Muscle of arm (tissue), 12 donors: Measurements from ENCODE around the gene C19orf47. TPM values are rescaled to one million over a fixed set of nuclear protein-coding genes. Genes with fewer than 3 reads are reported as not detected.
"Not testable (repeated sequence)": the region's sequence is repeated elsewhere in the genome, so short reads cannot be mapped to it uniquely, and the experiment has no call there.

Experiments used
- DNase-seq: peaks from one replicate; pipeline ENCODE4 v3.0.0-alpha.2; 2013
- polyA plus RNA-seq, 12 donors: library from polyadenylated mRNA; unstranded; fragments of 120-200 nt; gene quantifications; one replicate each; pipeline ENCODE4 v1.2.1, GENCODE V29; 2013; ENCODE audit not compliant: insufficient read length in 12 of 12

Gene C19orf47
- polyA plus RNA-seq, 12 donors, result 26.4 to 99.1 (median 57.1) TPM; not detected in 1

GRCh38 chr19:40379446-40380198 is 31.4 kb upstream of the C19orf47 start:
- no peak for DNase-seq

- DNase-seq, result no peak
These were observed 30.3 kb upstream of the C19orf47 start for GRCh38 chr19:40378509-40378908.

GRCh38 chr19:40377876-40378385 is 29.7 kb upstream of the C19orf47 start:
- no peak for DNase-seq

DNA sequence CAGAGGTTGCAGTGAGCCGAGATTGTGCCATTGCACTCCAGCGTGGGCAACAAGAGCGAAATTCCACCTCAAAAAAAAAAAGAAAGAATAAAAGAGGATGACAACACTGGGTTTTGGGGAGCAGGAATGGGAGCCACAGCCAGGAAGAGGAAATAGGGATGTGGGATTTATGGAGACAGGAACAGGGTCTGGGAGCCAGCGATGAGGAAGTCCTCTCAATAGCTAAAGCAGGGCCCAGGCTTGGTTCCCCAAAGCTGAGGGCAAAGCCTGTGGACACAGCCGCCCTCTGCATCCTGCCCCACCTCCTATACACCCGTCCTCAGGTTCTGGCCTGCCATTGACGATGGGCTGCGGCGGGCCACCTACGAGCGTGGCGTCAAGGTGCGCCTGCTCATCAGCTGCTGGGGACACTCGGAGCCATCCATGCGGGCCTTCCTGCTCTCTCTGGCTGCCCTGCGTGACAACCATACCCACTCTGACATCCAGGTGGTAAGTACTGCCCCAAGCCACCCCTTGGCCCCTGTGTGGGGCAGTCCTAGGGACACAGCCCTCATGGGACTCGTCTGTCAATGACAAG is 28.2 kb upstream of the C19orf47 start:
- DNase-seq, result no peak

DNA sequence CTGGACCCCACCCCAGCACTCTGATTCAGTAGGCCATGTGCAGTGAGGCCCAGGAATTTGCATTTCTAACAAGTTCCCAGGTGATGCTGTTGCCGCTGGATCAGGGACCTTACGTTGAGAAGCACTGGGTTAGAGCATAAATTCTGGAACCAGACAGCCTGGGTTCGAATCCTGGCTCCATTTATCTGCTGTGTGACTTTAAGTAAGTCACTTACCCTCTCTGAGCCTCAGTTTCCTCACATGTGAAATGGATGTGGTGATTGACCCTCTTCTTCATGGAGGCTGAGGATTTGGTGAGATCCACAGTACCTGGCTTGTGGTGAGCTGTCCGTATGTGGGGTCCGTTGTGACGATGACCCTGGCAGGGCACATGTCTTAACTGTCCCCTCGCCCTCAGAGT is 25.9 kb upstream of the C19orf47 start:
- DNase-seq, result no peak

DNA sequence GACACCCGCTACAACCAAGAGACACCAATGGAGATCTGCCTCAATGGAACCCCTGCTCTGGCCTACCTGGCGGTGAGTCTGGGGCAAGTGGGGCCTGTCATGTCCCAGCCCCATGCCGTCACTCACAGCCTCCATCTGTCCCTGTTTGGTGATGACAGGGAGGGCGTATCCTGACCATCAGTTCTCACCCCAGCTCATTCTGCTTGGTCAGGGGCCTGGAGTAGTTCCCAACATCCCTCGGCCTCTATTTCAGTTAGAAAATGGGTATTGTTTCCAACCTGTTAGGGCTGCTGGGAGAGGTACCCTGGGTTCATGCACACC is 23.6 kb upstream of the C19orf47 start:
- no peak for DNase-seq

DNA sequence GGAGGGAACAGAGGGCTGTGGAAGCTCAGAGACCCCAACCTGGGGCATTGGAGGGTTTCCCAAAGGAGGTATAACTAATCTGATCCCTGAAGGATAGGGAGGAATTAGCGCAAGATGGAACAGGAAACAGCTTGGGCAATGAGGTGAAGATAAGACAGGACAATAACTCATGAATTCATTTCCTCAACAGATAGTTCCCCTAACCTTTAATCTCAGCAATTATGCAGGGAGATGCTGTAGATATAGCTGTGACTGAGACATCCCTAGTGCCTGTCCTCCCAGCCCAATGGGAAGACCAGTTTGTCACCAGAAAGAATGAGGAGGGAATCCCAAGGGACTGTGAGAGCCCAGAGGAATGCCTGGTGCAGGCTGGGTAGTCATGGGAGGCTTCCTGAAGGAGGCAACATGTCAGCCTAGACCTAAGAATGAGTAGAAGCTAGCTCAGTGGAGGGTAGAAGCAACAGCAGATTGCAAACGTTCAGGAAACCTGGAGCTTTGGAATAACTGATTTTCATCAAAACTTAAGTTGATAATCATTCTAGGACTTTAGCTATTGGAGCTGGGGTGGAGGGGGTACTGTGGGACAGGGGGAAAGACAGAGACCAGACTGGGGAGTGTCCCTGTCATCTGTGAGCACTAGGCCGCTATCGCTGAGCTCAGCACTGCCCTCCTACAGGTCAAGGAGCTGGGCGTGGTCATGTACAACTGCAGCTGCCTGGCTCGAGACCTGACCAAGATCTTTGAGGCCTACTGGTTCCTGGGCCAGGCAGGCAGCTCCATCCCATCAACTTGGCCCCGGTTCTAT is 23.0 kb upstream of the C19orf47 start:
- no peak for DNase-seq

DNA sequence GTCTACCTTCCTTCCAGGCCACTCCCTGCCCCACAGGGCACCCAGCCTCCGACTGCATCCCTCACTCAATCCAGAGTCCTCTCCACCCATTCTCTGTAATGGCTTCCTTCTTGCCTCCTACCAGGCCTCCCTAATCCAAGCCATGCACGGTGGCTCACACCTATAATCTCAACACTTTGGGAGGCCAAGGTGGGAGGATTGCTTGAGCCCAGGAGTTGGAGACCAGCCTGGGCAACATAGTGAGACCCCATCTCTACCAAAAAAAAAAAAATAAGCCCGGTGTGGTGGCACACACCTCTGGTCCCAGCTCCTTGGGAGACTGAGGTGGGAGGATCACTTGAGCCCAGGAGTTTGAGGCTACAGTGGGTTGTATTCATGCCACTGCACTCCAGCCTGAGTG is 22.1 kb upstream of the C19orf47 start:
- not testable (repeated sequence) for DNase-seq

DNA sequence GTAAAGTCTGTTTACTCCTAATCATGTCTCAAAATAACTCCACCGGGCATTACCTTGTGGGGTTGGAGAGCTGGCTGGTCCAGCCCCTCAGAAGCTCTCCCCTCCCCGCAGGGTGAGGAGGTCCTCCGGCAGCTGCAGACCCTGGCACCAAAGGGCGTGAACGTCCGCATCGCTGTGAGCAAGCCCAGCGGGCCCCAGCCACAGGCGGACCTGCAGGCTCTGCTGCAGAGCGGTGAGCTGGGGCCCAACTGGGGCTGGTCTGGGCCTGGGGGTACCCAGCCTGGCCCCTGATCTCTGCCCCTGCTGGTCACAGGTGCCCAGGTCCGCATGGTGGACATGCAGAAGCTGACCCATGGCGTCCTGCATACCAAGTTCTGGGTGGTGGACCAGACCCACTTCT is 21.6 kb upstream of the C19orf47 start:
- DNase-seq, result no peak

GRCh38 chr19:40367577-40368434 is 19.6 kb upstream of the C19orf47 start:
- DNase-seq, result no peak

GRCh38 chr19:40366697-40367561 is 18.7 kb upstream of the C19orf47 start:
- DNase-seq, result no peak

- DNase-seq, result peak; percentile 80
These were observed 17.6 kb upstream of the C19orf47 start for GRCh38 chr19:40365613-40366401.

DNA sequence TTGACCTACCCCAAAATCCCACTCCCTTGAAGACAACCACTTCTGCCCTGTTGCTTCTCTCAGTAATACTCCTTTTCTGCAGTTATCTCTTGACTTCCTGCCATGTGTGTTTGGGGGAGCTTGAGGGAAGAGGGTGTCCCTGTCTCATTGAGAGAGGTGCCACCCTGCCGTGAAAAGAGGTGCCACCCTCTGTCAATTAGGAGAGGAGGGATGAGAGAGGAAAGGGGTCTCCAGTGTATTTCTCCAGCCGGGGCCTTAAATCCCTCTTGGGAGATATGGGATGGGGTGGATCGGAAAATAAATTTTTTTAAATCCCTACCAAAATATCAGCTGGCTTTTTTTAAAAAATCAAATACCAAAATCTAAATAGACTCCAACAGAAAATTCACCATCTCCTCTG is 16.8 kb upstream of the C19orf47 start:
- no peak for DNase-seq

DNA sequence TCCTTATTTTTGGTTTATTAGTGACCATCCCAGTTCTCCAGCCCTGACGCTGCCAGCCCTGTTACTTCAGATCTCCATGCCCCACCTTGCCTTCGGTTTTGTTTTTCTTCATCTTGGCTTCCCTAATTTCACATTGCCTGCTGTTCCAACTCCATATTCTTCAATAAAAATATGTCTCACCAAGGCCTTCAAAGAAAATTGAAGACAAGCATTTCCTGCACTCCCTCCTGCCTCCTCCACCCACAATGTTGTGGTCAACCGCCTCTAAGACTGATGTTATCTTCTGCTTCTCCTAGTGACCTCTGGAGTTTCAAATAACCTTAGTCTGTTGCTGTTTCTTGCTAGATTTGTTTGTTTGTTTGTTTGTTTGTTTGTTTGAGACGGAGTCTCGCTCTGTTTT is 14.9 kb upstream of the C19orf47 start:
- no peak for DNase-seq

GRCh38 chr19:40362160-40362559 is 14.0 kb upstream of the C19orf47 start:
- no peak for DNase-seq

- DNase-seq, result no peak
These were observed 12.6 kb upstream of the C19orf47 start for GRCh38 chr19:40360708-40361241.

DNA sequence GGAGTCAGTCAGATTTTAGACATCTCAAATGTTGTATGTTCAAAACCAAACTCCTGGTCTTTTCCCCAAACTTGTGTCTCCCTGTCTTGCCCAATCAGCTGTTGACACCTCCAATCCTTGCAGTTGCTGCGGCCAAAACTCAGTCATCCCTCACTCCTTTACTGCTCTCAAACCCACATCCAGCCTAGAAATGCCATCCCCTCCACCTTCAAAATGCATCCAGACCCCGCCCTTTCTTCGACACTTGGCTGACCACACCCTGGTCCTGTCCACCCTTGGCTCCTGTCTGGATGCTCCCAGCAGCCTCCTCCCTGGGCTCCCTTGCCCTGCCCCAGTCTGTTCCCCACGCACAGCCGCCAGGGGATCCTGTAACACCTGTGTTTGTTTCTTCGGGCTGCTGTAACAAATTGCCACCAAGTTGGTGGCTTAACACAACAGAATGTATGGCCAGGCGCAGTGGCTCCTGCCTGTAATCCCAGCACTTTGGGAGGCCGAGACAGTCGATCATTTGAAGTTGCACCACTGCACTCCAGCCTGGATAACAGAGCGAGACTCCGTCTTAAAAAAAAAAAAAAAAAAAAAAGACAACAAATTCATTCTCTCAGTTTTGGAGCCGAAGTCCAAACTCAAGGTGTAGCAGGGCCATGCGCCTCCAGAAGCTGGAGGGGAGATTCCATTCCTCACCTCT is 12.0 kb upstream of the C19orf47 start:
- DNase-seq, result no peak

GRCh38 chr19:40358773-40359172 is 10.6 kb upstream of the C19orf47 start:
- no peak for DNase-seq

GRCh38 chr19:40357640-40358039 is 9.4 kb upstream of the C19orf47 start:
- DNase-seq, result no peak
